Measurements from ENCODE around the gene IGLL5. TPM values are rescaled to one million over a fixed set of nuclear protein-coding genes. Genes with fewer than 3 reads are reported as not detected.

The IGLL5 gene
- total RNA-seq, 1 donor from 2014 or later, result not detected

- FAIRE-seq, result no peak
- TF ChIP-seq, protein P1, sequence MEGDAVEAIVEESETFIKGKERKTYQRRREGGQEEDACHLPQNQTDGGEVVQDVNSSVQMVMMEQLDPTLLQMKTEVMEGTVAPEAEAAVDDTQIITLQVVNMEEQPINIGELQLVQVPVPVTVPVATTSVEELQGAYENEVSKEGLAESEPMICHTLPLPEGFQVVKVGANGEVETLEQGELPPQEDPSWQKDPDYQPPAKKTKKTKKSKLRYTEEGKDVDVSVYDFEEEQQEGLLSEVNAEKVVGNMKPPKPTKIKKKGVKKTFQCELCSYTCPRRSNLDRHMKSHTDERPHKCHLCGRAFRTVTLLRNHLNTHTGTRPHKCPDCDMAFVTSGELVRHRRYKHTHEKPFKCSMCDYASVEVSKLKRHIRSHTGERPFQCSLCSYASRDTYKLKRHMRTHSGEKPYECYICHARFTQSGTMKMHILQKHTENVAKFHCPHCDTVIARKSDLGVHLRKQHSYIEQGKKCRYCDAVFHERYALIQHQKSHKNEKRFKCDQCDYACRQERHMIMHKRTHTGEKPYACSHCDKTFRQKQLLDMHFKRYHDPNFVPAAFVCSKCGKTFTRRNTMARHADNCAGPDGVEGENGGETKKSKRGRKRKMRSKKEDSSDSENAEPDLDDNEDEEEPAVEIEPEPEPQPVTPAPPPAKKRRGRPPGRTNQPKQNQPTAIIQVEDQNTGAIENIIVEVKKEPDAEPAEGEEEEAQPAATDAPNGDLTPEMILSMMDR (IDR thresholded peaks at IDR 0.05; ENCODE audit: insufficient read depth, low read length, severe bottlenecking), result no peak
- no peak for DNase-seq (ENCODE audit: low read depth)
- H3K4me3 ChIP-seq (ENCODE audit: low read depth, low read length), result no peak overlapping the region
- H3K27me3 ChIP-seq (ENCODE audit: control insufficient read depth, insufficient read depth, low read length), result no peaks in the 10 kb centered on the region
- H3K36me3 ChIP-seq (ENCODE audit: control insufficient read depth, insufficient read depth, low read length), result no peaks in the 10 kb centered on the region
Observed at GRCh38 chr22:22929381-22930221, 42.0 kb downstream of the IGLL5 start.

GRCh38 chr22:22930222-22930497, 42.5 kb downstream of the IGLL5 start:
- DNase-seq (ENCODE audit: low read depth) (no peak), FAIRE-seq (no peak)
- TF ChIP-seq, protein P1 (IDR thresholded peaks at IDR 0.05; ENCODE audit: insufficient read depth, low read length, severe bottlenecking), result no peak
- H3K27me3 ChIP-seq (ENCODE audit: control insufficient read depth, insufficient read depth, low read length), result no peaks in the 10 kb centered on the region
- H3K36me3 ChIP-seq (ENCODE audit: control insufficient read depth, insufficient read depth, low read length), result no peaks in the 10 kb centered on the region
- no peak overlapping the region for H3K4me3 ChIP-seq (ENCODE audit: low read depth, low read length)

DNA sequence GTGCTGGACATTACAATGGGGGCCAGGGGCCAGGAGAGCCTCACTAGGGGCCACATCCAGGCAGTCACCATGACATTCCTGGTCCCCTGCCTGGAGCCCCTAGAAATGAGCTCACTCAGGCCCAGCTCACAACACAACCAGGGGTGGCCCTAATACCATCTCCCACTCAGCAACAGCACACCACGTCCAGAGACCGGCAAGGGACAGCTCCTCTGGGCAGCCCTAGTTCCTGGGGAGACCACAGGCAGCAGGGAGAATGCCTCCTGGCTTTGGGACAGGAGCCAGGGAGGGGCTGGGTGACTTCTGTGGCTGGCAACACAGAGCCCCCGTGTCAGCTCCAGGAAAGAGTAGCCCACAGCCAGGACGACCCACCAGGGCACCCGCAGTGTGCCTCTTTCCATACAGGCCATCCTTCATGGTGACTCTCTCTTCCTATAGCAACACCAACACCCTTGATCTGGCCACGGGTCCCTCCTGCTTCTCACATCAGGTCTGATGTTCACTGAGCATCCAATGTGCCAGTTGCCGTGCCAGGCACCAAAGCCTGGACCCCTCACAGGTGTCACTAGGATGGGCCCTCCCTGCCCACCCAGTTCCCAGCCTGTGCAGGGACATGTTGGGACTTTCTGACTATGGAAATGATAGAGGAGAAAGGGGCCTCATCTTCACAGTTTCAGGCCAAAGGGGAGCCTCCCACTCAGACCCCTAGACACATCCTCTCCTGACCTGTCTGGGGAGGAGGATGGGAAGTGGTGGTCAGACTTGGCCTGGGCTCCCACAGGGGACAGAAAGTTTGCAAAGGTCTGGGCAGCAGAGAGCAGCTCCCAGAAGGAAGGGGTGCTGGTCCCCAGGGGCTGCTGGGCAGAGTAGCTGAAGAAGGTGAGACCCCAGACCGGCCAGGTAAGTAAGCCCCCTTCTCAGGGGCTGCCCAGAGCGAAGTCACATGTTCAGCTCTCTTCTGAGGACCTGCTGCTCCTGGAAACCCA, 43.2 kb downstream of the IGLL5 start:
- DNase-seq (ENCODE audit: low read depth), result no peak
- Histone ChIP-seq H3K4me3 (ENCODE audit: low read depth, low read length) (no peak overlapping the region), H3K36me3 (ENCODE audit: control insufficient read depth, insufficient read depth, low read length) (no peaks in the 10 kb centered on the region), H3K27me3 (ENCODE audit: control insufficient read depth, insufficient read depth, low read length) (no peaks in the 10 kb centered on the region)
- TF ChIP-seq, protein P1 (IDR thresholded peaks at IDR 0.05; ENCODE audit: insufficient read depth, low read length, severe bottlenecking), result no peak
- FAIRE-seq, result no peak

- no peak for DNase-seq (ENCODE audit: low read depth)
- H3K4me3 ChIP-seq (ENCODE audit: low read depth, low read length), result no peak overlapping the region
Observed at GRCh38 chr22:22931557-22932270, 44.1 kb downstream of the IGLL5 start.

GRCh38 chr22:22932512-22932941, 44.9 kb downstream of the IGLL5 start:
- Histone ChIP-seq H3K36me3 (ENCODE audit: control insufficient read depth, insufficient read depth, low read length) (no peaks in the 10 kb centered on the region), H3K4me3 (ENCODE audit: low read depth, low read length) (no peak overlapping the region), H3K27me3 (ENCODE audit: control insufficient read depth, insufficient read depth, low read length) (no peaks in the 10 kb centered on the region)
- FAIRE-seq (no peak), DNase-seq (ENCODE audit: low read depth) (no peak)
- TF ChIP-seq, protein P1 (IDR thresholded peaks at IDR 0.05; ENCODE audit: insufficient read depth, low read length, severe bottlenecking), result no peak

More at GRCh38 chr22:22931557-22932270, 44.1 kb downstream of the IGLL5 start:
- no peak for FAIRE-seq
- TF ChIP-seq, protein P1 (IDR thresholded peaks at IDR 0.05; ENCODE audit: insufficient read depth, low read length, severe bottlenecking), result no peak
- Histone ChIP-seq H3K36me3 (ENCODE audit: control insufficient read depth, insufficient read depth, low read length) (no peaks in the 10 kb centered on the region), H3K27me3 (ENCODE audit: control insufficient read depth, insufficient read depth, low read length) (no peaks in the 10 kb centered on the region)
